ENCODE data around the gene MME.

MME gene

DNA sequence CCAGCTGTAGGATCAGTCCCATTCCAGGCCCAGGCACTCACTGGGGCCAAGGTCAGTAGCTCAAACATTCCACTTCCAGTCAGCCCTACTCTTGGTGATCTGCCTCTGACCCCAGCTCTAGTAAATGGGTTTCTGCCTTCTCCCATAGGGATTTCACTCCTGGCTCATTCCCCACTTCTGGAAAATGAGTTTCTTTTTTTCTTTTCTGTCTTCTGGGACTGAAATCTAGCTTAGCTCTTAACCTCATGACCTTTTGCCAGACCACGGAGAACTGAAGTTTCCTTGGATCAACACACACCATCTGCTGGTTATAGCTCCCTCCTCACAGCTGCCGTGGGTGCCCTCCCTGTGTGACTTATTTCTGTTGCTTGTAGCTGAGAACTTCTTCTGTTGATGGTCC is 21.3 kb downstream of the MME start:
- H3K9me2 ChIP-seq (replicated peaks; ENCODE audit: control insufficient read depth, low read length) = no peaks in the 10 kb centered on the region
- peaks cover 24% of the 10 kb centered on the region for H3K9me3 ChIP-seq (ENCODE audit: control insufficient read depth, insufficient read depth, low read length)
- peaks cover 13% of the 10 kb centered on the region for H3F3A ChIP-seq (ENCODE audit: control insufficient read depth, insufficient read depth)
- peaks cover 94% of the 10 kb centered on the region for H3K79me2 ChIP-seq (ENCODE audit: control insufficient read depth, low read length)
- H3K27me3 ChIP-seq (ENCODE audit: control insufficient read depth, low read length) = no peaks in the 10 kb centered on the region
- peaks cover 86% of the 10 kb centered on the region for H3K4me1 ChIP-seq (ENCODE audit: control insufficient read depth, low read length)
- no peak overlapping the region for H3K4me3 ChIP-seq (ENCODE audit: low read length)
- H3K4me2 ChIP-seq (ENCODE audit: low read length) = peak overlapping the region; percentile 6; the same call in 1 of the 2 replicates
- TF ChIP-seq, protein P1, sequence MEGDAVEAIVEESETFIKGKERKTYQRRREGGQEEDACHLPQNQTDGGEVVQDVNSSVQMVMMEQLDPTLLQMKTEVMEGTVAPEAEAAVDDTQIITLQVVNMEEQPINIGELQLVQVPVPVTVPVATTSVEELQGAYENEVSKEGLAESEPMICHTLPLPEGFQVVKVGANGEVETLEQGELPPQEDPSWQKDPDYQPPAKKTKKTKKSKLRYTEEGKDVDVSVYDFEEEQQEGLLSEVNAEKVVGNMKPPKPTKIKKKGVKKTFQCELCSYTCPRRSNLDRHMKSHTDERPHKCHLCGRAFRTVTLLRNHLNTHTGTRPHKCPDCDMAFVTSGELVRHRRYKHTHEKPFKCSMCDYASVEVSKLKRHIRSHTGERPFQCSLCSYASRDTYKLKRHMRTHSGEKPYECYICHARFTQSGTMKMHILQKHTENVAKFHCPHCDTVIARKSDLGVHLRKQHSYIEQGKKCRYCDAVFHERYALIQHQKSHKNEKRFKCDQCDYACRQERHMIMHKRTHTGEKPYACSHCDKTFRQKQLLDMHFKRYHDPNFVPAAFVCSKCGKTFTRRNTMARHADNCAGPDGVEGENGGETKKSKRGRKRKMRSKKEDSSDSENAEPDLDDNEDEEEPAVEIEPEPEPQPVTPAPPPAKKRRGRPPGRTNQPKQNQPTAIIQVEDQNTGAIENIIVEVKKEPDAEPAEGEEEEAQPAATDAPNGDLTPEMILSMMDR (IDR thresholded peaks at IDR 0.05; ENCODE audit: low read depth, low read length, poor library complexity, severe bottlenecking) = no peak
- TF ChIP-seq EZH2phosphoT487 (IDR thresholded peaks at IDR 0.05; ENCODE audit: borderline replicate concordance, low read length) = no peak
- peaks cover 93% of the 10 kb centered on the region for H3K36me3 ChIP-seq (ENCODE audit: control insufficient read depth, low read length)
- no peaks in the 10 kb centered on the region for H4K20me1 ChIP-seq (ENCODE audit: control insufficient read depth, insufficient read depth, low read depth, low read length)
- H3K27ac ChIP-seq (ENCODE audit: low read depth, low read length) = peak overlapping the region; percentile 32; the same call in 1 of the 2 replicates

DNA sequence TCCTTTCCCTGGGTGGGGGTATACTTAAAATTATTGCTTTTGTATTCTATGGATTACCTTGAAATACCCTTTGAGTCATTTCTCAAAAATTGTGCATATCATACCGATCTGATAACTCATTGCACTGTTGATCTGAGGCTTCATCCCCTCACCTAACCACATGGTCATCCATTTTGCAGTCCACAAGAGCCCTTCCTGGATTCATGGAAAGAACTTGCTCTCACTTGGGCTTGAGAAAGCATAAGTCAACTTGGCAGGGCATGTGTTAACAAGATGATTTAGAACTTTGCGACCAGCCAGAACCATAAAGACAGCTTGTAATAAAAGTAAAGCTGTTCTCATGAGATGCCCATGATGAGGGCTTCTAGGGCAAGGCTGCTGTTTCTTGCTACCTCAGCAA is 22.2 kb downstream of the MME start:
- TF ChIP-seq, protein P1 (IDR thresholded peaks at IDR 0.05; ENCODE audit: low read depth, low read length, poor library complexity, severe bottlenecking) = no peak
- no peak for TF ChIP-seq EZH2phosphoT487 (IDR thresholded peaks at IDR 0.05; ENCODE audit: borderline replicate concordance, low read length)

DNA sequence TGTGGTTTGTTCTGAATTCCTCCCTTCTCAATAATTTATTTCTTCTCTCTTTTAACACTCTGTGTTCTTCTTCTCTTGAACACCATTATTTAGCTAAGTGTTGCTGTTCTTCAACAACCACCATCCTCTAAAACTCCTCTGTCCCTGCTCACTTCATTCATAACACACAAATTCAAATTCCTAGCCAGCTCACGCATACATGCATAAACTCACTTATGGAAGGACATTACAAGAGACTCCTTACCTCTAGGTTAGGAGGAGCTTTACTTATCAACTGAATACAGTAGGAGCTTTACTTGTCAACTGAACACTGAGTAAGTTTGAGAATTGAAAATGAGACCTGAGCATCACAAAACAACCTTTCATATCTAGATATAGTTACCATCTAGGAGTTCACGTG is 23.6 kb downstream of the MME start:
- TF ChIP-seq, protein P1 (IDR thresholded peaks at IDR 0.05; ENCODE audit: low read depth, low read length, poor library complexity, severe bottlenecking) = no peak
- TF ChIP-seq EZH2phosphoT487 (IDR thresholded peaks at IDR 0.05; ENCODE audit: borderline replicate concordance, low read length) = no peak
- Histone ChIP-seq H3K9me2 (replicated peaks; ENCODE audit: control insufficient read depth, low read length) (no peaks in the 10 kb centered on the region), H3K4me2 (ENCODE audit: low read length) (peak overlapping the region; percentile 28; the same call in 1 of the 2 replicates), H3K27ac (ENCODE audit: low read depth, low read length) (peak overlapping the region; percentile 35), H3K27me3 (ENCODE audit: control insufficient read depth, low read length) (no peaks in the 10 kb centered on the region), H3K4me3 (ENCODE audit: low read length) (no peak overlapping the region), H3K36me3 (ENCODE audit: control insufficient read depth, low read length) (peaks cover 93% of the 10 kb centered on the region), H3K9me3 (ENCODE audit: control insufficient read depth, insufficient read depth, low read length) (peaks cover 14% of the 10 kb centered on the region), H3F3A (ENCODE audit: control insufficient read depth, insufficient read depth) (peaks cover 25% of the 10 kb centered on the region), H4K20me1 (ENCODE audit: control insufficient read depth, insufficient read depth, low read depth, low read length) (no peaks in the 10 kb centered on the region), H3K79me2 (ENCODE audit: control insufficient read depth, low read length) (peaks cover 94% of the 10 kb centered on the region), H3K4me1 (ENCODE audit: control insufficient read depth, low read length) (peaks cover 94% of the 10 kb centered on the region)

More for the DNA sequence above, 22.2 kb downstream of the MME start:
- Histone ChIP-seq H3K9me3 (ENCODE audit: control insufficient read depth, insufficient read depth, low read length) (peaks cover 19% of the 10 kb centered on the region), H4K20me1 (ENCODE audit: control insufficient read depth, insufficient read depth, low read depth, low read length) (no peaks in the 10 kb centered on the region), H3K4me3 (ENCODE audit: low read length) (no peak overlapping the region), H3K4me1 (ENCODE audit: control insufficient read depth, low read length) (peaks cover 86% of the 10 kb centered on the region), H3K9me2 (replicated peaks; ENCODE audit: control insufficient read depth, low read length) (no peaks in the 10 kb centered on the region), H3K36me3 (ENCODE audit: control insufficient read depth, low read length) (peaks cover 93% of the 10 kb centered on the region), H3K79me2 (ENCODE audit: control insufficient read depth, low read length) (peaks cover 94% of the 10 kb centered on the region), H3K4me2 (ENCODE audit: low read length) (peak overlapping the region; percentile 28), H3F3A (ENCODE audit: control insufficient read depth, insufficient read depth) (peaks cover 13% of the 10 kb centered on the region), H3K27ac (ENCODE audit: low read depth, low read length) (peak overlapping the region; percentile 35; the same call in 1 of the 2 replicates), H3K27me3 (ENCODE audit: control insufficient read depth, low read length) (no peaks in the 10 kb centered on the region)

Measured in DOHH2 (cell line).